GM19023 (cell line): ENCODE results near the gene CCDC15.
A peak's percentile ranks its signal among the peaks of the same experiment; 100 is the strongest.

ENCODE experiments used
- ATAC-seq: cut with Tn5 transposase; IDR thresholded peaks from one replicate; pipeline ENCODE4 v1.9.1; 2021; ENCODE audit warnings: mild to moderate bottlenecking, moderate library complexity; ENCODE audit not compliant: unreplicated experiment

Gene CCDC15

GRCh38 chr11:124953753-124954589, at the start of gene CCDC15:
Gene CCDC15, plus strand, starts transcription at chr11:124954202. Its CDS starts 531 bp downstream, at chr11:124954733.
- ATAC-seq = peak; percentile 100

GRCh38 chr11:124915541-124916369, 38.2 kb upstream of the CCDC15 start:
- ATAC-seq = no peak

- no peak for ATAC-seq
Observed at GRCh38 chr11:124916370-124916710, 37.7 kb upstream of the CCDC15 start.

GRCh38 chr11:124917115-124917637, 36.8 kb upstream of the CCDC15 start:
- ATAC-seq = no peak

GRCh38 chr11:124918950-124919349, 35.1 kb upstream of the CCDC15 start, which contains the start of gene HEPN1:
Gene HEPN1, plus strand, starts transcription at chr11:124919250.
- ATAC-seq = no peak

GRCh38 chr11:124919898-124920297, 34.1 kb upstream of the CCDC15 start:
- no peak for ATAC-seq

- ATAC-seq = no peak
Observed at GRCh38 chr11:124920356-124920755, 33.6 kb upstream of the CCDC15 start.

- ATAC-seq = peak; percentile 69
Observed at GRCh38 chr11:124920870-124921609, 33.0 kb upstream of the CCDC15 start.

GRCh38 chr11:124922831-124923230, 31.2 kb upstream of the CCDC15 start:
- ATAC-seq = no peak

GRCh38 chr11:124923296-124923695, 30.7 kb upstream of the CCDC15 start:
- ATAC-seq = no peak

GRCh38 chr11:124928942-124929665, 24.9 kb upstream of the CCDC15 start:
- no peak for ATAC-seq

- ATAC-seq = no peak
Observed at GRCh38 chr11:124930799-124931198, 23.2 kb upstream of the CCDC15 start.

GRCh38 chr11:124934862-124935547, 19.0 kb upstream of the CCDC15 start:
- ATAC-seq = no peak

- no peak for ATAC-seq
Observed at GRCh38 chr11:124935548-124936514, 18.2 kb upstream of the CCDC15 start, which contains the start of gene HEPACAM. Gene HEPACAM, minus strand, starts transcription at chr11:124936047. Its CDS starts 41 bp downstream, at chr11:124936006.

- ATAC-seq = no peak
Observed at GRCh38 chr11:124937336-124937935, 16.6 kb upstream of the CCDC15 start.

- no peak for ATAC-seq
Observed at GRCh38 chr11:124938206-124938765, 15.7 kb upstream of the CCDC15 start.

GRCh38 chr11:124938970-124939369, 15.0 kb upstream of the CCDC15 start:
- no peak for ATAC-seq

GRCh38 chr11:124941703-124942102, 12.3 kb upstream of the CCDC15 start:
- no peak for ATAC-seq
